Thyroid gland (tissue), 4 donors: Measurements from ENCODE around the gene BCAS1.

Experiments
- POLR2A ChIP-seq, 2 donors: fragments of 450-650 bp; IDR thresholded peaks; one replicate each; pipeline ENCODE4 v1.6.1; 2017; ENCODE audit warnings: antibody characterized with exemption in 2 of 2, mild to moderate bottlenecking in 2 of 2, moderate library complexity in 1 of 2
- TF ChIP-seq, protein P1 (sequence below), 6 experiments: fragments of 200-600 bp in 3 of 6; fragments of 450-650 bp in 3 of 6; sonication (generic) in 3 of 6; IDR thresholded peaks; one replicate each; pipeline ENCODE4 v1.5.1; 2016 to 2019; ENCODE audit warnings: antibody characterized with exemption in 6 of 6, mild to moderate bottlenecking in 2 of 6, inconsistent platforms in 1 of 6, moderate library complexity in 1 of 6

GRCh38 chr20:54043076-54043967 is 27.1 kb downstream of the BCAS1 start:
- TF ChIP-seq, protein P1, sequence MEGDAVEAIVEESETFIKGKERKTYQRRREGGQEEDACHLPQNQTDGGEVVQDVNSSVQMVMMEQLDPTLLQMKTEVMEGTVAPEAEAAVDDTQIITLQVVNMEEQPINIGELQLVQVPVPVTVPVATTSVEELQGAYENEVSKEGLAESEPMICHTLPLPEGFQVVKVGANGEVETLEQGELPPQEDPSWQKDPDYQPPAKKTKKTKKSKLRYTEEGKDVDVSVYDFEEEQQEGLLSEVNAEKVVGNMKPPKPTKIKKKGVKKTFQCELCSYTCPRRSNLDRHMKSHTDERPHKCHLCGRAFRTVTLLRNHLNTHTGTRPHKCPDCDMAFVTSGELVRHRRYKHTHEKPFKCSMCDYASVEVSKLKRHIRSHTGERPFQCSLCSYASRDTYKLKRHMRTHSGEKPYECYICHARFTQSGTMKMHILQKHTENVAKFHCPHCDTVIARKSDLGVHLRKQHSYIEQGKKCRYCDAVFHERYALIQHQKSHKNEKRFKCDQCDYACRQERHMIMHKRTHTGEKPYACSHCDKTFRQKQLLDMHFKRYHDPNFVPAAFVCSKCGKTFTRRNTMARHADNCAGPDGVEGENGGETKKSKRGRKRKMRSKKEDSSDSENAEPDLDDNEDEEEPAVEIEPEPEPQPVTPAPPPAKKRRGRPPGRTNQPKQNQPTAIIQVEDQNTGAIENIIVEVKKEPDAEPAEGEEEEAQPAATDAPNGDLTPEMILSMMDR (IDR thresholded peaks at IDR 0.05): no peak
- no peak for TF ChIP-seq POLR2A (IDR thresholded peaks at IDR 0.05)
